Measurements from ENCODE around the gene MFAP1. TPM values are rescaled to one million over a fixed set of nuclear protein-coding genes. Genes with fewer than 3 reads are reported as not detected.
"Not testable (repeated sequence)": the region's sequence is repeated elsewhere in the genome, so short reads cannot be mapped to it uniquely, and the experiment has no call there.

The MFAP1 gene
- total RNA-seq = 20.3 TPM

- peak; percentile 95 for DNase-seq (ENCODE audit: low spot score)
These were observed at the start of gene MFAP1 for GRCh38 chr15:43824302-43825246. TSS of gene MFAP1 (minus strand) at chr15:43824690. CDS start at chr15:43824569, 121 bp downstream.

- no peak for DNase-seq (ENCODE audit: low spot score)
These were observed 49.2 kb upstream of the MFAP1 start for GRCh38 chr15:43873651-43874050.

GRCh38 chr15:43872416-43873020 lies 48.0 kb upstream of the MFAP1 start:
- no peak for DNase-seq (ENCODE audit: low spot score)

GRCh38 chr15:43871835-43872234 lies 47.3 kb upstream of the MFAP1 start:
- no peak for DNase-seq (ENCODE audit: low spot score)

GRCh38 chr15:43868406-43868805 lies 43.9 kb upstream of the MFAP1 start:
- DNase-seq (ENCODE audit: low spot score) = no peak

GRCh38 chr15:43867096-43867495 lies 42.6 kb upstream of the MFAP1 start:
- DNase-seq (ENCODE audit: low spot score) = no peak

- not testable (repeated sequence) for DNase-seq (ENCODE audit: low spot score)
These were observed 42.1 kb upstream of the MFAP1 start for GRCh38 chr15:43866636-43867035.

- DNase-seq (ENCODE audit: low spot score) = no peak
These were observed 35.1 kb upstream of the MFAP1 start for GRCh38 chr15:43859546-43859945.

- no peak for DNase-seq (ENCODE audit: low spot score)
These were observed 30.3 kb upstream of the MFAP1 start for GRCh38 chr15:43854801-43855200.

GRCh38 chr15:43852607-43853006 lies 28.1 kb upstream of the MFAP1 start:
- DNase-seq (ENCODE audit: low spot score) = no peak

GRCh38 chr15:43851251-43851650 lies 26.8 kb upstream of the MFAP1 start:
- DNase-seq (ENCODE audit: low spot score) = no peak

GRCh38 chr15:43845421-43845820 lies 20.9 kb upstream of the MFAP1 start:
- no peak for DNase-seq (ENCODE audit: low spot score)

- not testable (repeated sequence) for DNase-seq (ENCODE audit: low spot score)
These were observed 8.0 kb upstream of the MFAP1 start for GRCh38 chr15:43832485-43832884.

GRCh38 chr15:43831519-43832052 lies 7.1 kb upstream of the MFAP1 start:
- not testable (repeated sequence) for DNase-seq (ENCODE audit: low spot score)

- not testable (repeated sequence) for DNase-seq (ENCODE audit: low spot score)
These were observed 6.3 kb upstream of the MFAP1 start for GRCh38 chr15:43830691-43831275.

- not testable (repeated sequence) for DNase-seq (ENCODE audit: low spot score)
These were observed 5.6 kb upstream of the MFAP1 start for GRCh38 chr15:43829951-43830540.

GRCh38 chr15:43828061-43828657 lies 3.7 kb upstream of the MFAP1 start:
- DNase-seq (ENCODE audit: low spot score) = no peak

- DNase-seq (ENCODE audit: low spot score) = peak; percentile 83
These were observed 2.2 kb upstream of the MFAP1 start, which contains the start of gene WDR76 for GRCh38 chr15:43826508-43827341. TSS of gene WDR76 (plus strand) at chr15:43827002. CDS start at chr15:43827033, 31 bp downstream.

GRCh38 chr15:43826029-43826507 lies 1.6 kb upstream of the MFAP1 start:
- DNase-seq (ENCODE audit: low spot score) = no peak

- not testable (repeated sequence) for DNase-seq (ENCODE audit: low spot score)
These were observed 815 bp upstream of the MFAP1 start for GRCh38 chr15:43825305-43825704.

All from ureter (tissue), 1 donor.